ENCODE data around the gene SMDT1. TPM values are rescaled to one million over a fixed set of nuclear protein-coding genes. Genes with fewer than 3 reads are reported as not detected.

The SMDT1 gene
- total and polyA plus RNA-seq, 2 donors (not counting 3 experiments of a cell fraction or from before 2014, with no cell fraction given), result 61.2 to 74.2 TPM

DNA sequence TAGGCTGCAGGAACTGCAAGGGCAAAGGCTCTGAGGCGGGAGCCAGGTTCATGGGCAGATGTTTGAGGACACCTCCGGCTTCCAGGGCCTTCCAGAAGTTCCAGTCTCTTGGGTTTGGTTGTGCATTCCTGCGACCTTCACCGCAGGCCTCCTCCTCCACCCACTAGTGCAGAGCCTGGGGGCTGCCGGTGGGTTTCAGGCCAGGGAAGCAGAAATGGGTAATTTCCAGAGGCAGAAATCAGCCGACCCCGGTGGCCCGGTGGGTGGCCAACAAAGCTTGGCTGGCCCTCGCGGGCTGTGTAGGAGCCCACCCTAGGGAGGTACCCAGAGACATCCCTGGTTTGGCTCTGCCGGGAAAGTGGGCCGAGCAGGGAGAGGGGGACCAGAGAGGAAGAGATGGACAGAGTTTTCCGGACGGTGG is 5.9 kb upstream of the SMDT1 start:
- H3K4me2 ChIP-seq (ENCODE audit: insufficient read depth, low read length), result peak overlapping the region; percentile 79
- TF ChIP-seq, protein P1, sequence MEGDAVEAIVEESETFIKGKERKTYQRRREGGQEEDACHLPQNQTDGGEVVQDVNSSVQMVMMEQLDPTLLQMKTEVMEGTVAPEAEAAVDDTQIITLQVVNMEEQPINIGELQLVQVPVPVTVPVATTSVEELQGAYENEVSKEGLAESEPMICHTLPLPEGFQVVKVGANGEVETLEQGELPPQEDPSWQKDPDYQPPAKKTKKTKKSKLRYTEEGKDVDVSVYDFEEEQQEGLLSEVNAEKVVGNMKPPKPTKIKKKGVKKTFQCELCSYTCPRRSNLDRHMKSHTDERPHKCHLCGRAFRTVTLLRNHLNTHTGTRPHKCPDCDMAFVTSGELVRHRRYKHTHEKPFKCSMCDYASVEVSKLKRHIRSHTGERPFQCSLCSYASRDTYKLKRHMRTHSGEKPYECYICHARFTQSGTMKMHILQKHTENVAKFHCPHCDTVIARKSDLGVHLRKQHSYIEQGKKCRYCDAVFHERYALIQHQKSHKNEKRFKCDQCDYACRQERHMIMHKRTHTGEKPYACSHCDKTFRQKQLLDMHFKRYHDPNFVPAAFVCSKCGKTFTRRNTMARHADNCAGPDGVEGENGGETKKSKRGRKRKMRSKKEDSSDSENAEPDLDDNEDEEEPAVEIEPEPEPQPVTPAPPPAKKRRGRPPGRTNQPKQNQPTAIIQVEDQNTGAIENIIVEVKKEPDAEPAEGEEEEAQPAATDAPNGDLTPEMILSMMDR (IDR thresholded peaks at IDR 0.05; ENCODE audit: extremely low read depth in 1 of 2, insufficient read depth in 1 of 2, low read depth in 1 of 2, low read length in 2 of 2), result no peak
- peak overlapping the region; percentile 95 for H3K9ac ChIP-seq (replicated peaks; ENCODE audit: extremely low read depth, insufficient read depth, low read length)
- no peak for DNase-seq (ENCODE audit: low read depth, low spot score)
- H4K20me1 ChIP-seq (replicated peaks; ENCODE audit: control insufficient read depth, extremely low read depth, insufficient read depth, low read length), result no peaks in the 10 kb centered on the region
- ChIA-PET POLR2A (no interaction called here), CTCF (interaction anchor here (0.9 kb wide), 1 partner anchor 370 kb away, joined by 3 read pairs; no protein-coding TSS in a partner anchor)
- H3K9me1 ChIP-seq (replicated peaks; ENCODE audit: control insufficient read depth, extremely low read depth, insufficient read depth, low read length), result no peaks in the 10 kb centered on the region
- H3K27ac ChIP-seq (ENCODE audit: insufficient read depth, low read depth, low read length), result peak overlapping the region; percentile 83
- peak overlapping the region in 2 of 3 experiments; percentile 65 to 80 for H3K4me3 ChIP-seq (replicated peaks in 1 of 3; ENCODE audit: insufficient read depth in 1 of 3, low read depth in 1 of 3, low read length in 3 of 3)
- peak overlapping the region; percentile 54 for H2AFZ ChIP-seq (ENCODE audit: low read depth, low read length)
- peaks cover 23% of the 10 kb centered on the region for H3K4me1 ChIP-seq (ENCODE audit: control insufficient read depth, extremely low read depth, insufficient read depth, low read length)
- FAIRE-seq, result no peak
- peaks cover 9 to 12% of the 10 kb centered on the region in 2 experiments for H3K36me3 ChIP-seq (ENCODE audit: control insufficient read depth in 2 of 2, extremely low read depth in 1 of 2, insufficient read depth in 2 of 2, low read length in 2 of 2)
- dilution Hi-C loops (cut with MboI; ENCODE audit: extremely low pct_ligation_motif_present, low sequenced_read_pairs) (no loop called here), intact Hi-C loops (cut with micrococcal nuclease) (no loop called here)
- peaks cover 17% of the 10 kb centered on the region for H3K79me2 ChIP-seq (ENCODE audit: control insufficient read depth, insufficient read depth, low read length)
- no TSS peak for BruUV-seq (replicated peaks)
- no peaks in the 10 kb centered on the region for H3K9me3 ChIP-seq (replicated peaks; ENCODE audit: control insufficient read depth, insufficient read depth, low read length)
- H3K27me3 ChIP-seq (ENCODE audit: control insufficient read depth in 2 of 2, insufficient read depth in 2 of 2, low read length in 2 of 2), result no peaks in the 10 kb centered on the region

DNA sequence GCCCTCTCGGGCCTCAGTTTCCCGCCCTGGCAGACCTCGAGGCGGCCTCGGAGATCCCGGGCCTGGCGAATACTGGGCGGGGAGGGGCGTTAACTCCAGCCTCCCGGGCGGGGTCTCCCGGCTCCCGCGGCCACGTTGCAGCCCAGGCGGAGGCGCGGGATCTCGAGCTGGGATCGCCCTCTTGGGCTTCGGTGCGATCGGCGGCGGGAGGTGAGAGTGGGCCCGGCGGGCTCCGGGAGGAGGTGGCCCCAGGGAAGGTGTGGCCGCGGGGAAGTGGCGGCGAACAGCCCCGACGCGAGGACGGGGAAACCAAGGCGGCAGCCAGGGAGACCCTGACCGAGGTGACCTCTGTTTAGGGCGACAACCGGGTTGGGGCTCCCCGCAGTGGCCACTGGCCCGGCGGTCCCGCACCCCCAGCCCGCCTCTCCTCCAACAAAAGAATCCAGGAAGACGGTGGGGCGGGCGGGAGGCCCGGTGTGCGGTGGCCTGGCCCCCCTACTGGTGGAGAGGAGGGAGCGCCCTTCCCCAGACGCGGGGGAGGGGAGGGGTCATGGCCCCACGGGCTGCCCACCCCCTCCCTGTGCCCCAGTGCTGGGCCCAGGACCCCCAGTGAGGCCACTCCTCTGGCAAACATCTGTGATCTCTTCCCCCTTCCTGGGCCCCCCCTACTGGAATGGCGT is 5.2 kb upstream of the SMDT1 start, which contains the start of gene PHETA2:
PHETA2 (plus strand) TSS at position 117 of the 680 bp plus-strand sequence. CDS start 3,046 bp downstream, outside the sequence.
- Histone ChIP-seq H3K4me3 (replicated peaks in 1 of 3; ENCODE audit: insufficient read depth in 1 of 3, low read depth in 1 of 3, low read length in 3 of 3) (peak within 1 kb of the TSS; percentile 50 to 80 (median 65)), H3K27ac (ENCODE audit: insufficient read depth, low read depth, low read length) (peak within 1 kb of the TSS; percentile 83)
- TSS peak; percentile 23 for BruUV-seq (replicated peaks)

More for the DNA sequence above, 5.2 kb upstream of the SMDT1 start, which contains the start of gene PHETA2:
- peaks cover 9 to 12% of the 10 kb centered on the region in 2 experiments for H3K36me3 ChIP-seq (ENCODE audit: control insufficient read depth in 2 of 2, extremely low read depth in 1 of 2, insufficient read depth in 2 of 2, low read length in 2 of 2)
- H3K9ac ChIP-seq (replicated peaks; ENCODE audit: extremely low read depth, insufficient read depth, low read length), result peak within 1 kb of the TSS; percentile 95
- intact Hi-C loops (cut with micrococcal nuclease), result no loop called here
- H3K4me1 ChIP-seq (ENCODE audit: control insufficient read depth, extremely low read depth, insufficient read depth, low read length), result peaks cover 28% of the 10 kb centered on the region
- H3K9me1 ChIP-seq (replicated peaks; ENCODE audit: control insufficient read depth, extremely low read depth, insufficient read depth, low read length), result no peaks in the 10 kb centered on the region
- H4K20me1 ChIP-seq (replicated peaks; ENCODE audit: control insufficient read depth, extremely low read depth, insufficient read depth, low read length), result no peaks in the 10 kb centered on the region
- DNase-seq (ENCODE audit: low read depth, low spot score), result peak; percentile 49
- H2AFZ ChIP-seq (ENCODE audit: low read depth, low read length), result peak within 1 kb of the TSS; percentile 54
- H3K79me2 ChIP-seq (ENCODE audit: control insufficient read depth, insufficient read depth, low read length), result peaks cover 17% of the 10 kb centered on the region
- ChIA-PET POLR2A (no interaction called here), CTCF (interaction anchor here (0.9 kb wide), 1 partner anchor 370 kb away, joined by 3 read pairs; no protein-coding TSS in a partner anchor)
- no peaks in the 10 kb centered on the region for H3K9me3 ChIP-seq (replicated peaks; ENCODE audit: control insufficient read depth, insufficient read depth, low read length)
- H3K4me2 ChIP-seq (ENCODE audit: insufficient read depth, low read length), result peak within 1 kb of the TSS; percentile 79
- peak; percentile 73 for FAIRE-seq
- no peaks in the 10 kb centered on the region for H3K27me3 ChIP-seq (ENCODE audit: control insufficient read depth in 2 of 2, insufficient read depth in 2 of 2, low read length in 2 of 2)
- TF ChIP-seq, protein P1 (IDR thresholded peaks at IDR 0.05; ENCODE audit: extremely low read depth in 1 of 2, insufficient read depth in 1 of 2, low read depth in 1 of 2, low read length in 2 of 2), result peak; percentile 28 to 63
- TF ChIP-seq POLR2AphosphoS5 (IDR thresholded peaks at IDR 0.05; ENCODE audit: insufficient read depth, low read depth, low read length) (peak; percentile 55), EZH2 (IDR thresholded peaks at IDR 0.05; ENCODE audit: borderline replicate concordance, low read depth, low read length, severe bottlenecking) (no peak), POLR2A (IDR thresholded peaks at IDR 0.05; ENCODE audit: low read depth, low read length) (peak; percentile 40)
- dilution Hi-C loops (cut with MboI; ENCODE audit: extremely low pct_ligation_motif_present, low sequenced_read_pairs), result no loop called here
